Epithelial cell of esophagus (primary cell): ENCODE data around the gene WDR91.

Experiments
- DNase-seq: peaks from one replicate; pipeline ENCODE4 v3.0.0; 2010; ENCODE audit warnings: low read depth
- H3K4me3 ChIP-seq: 2 replicates; pipeline ENCODE4 v1.5.1; 2011; ENCODE audit warnings: mild to moderate bottlenecking, low read length, control low read depth
- CTCF ChIP-seq: IDR thresholded peaks from 2 replicates; pipeline ENCODE4 v1.5.1; 2011; ENCODE audit warnings: low read depth, mild to moderate bottlenecking, low read length, control low read depth, inconsistent platforms; ENCODE audit not compliant: insufficient read depth; ENCODE audit errors: missing control alignments

Gene WDR91

GRCh38 chr7:135184254-135184841 lies 27.0 kb downstream of the WDR91 start:
- H3K4me3 ChIP-seq = no peak overlapping the region
- no peak for DNase-seq
- TF ChIP-seq CTCF = no peak

- no peak for DNase-seq
- no peak for TF ChIP-seq CTCF
- no peak overlapping the region for H3K4me3 ChIP-seq
These were observed 27.8 kb downstream of the WDR91 start for GRCh38 chr7:135183478-135183877.

- no peak for DNase-seq
- no peak overlapping the region for H3K4me3 ChIP-seq
- no peak for TF ChIP-seq CTCF
These were observed 29.2 kb downstream of the WDR91 start for GRCh38 chr7:135181929-135182678.

- no peak overlapping the region for H3K4me3 ChIP-seq
- DNase-seq = no peak
- no peak for TF ChIP-seq CTCF
These were observed 29.9 kb downstream of the WDR91 start for GRCh38 chr7:135181261-135181928.

GRCh38 chr7:135180122-135180521 lies 31.2 kb downstream of the WDR91 start:
- no peak overlapping the region for H3K4me3 ChIP-seq
- no peak for TF ChIP-seq CTCF
- peak; percentile 24 for DNase-seq

- H3K4me3 ChIP-seq = no peak overlapping the region
- TF ChIP-seq CTCF = no peak
- no peak for DNase-seq
These were observed 31.9 kb downstream of the WDR91 start for GRCh38 chr7:135179321-135179925.
